GM13976 (cell line): ENCODE results near the gene IL17RE.
A peak's percentile ranks its signal among the peaks of the same experiment; 100 is the strongest.

ENCODE experiments used
- DNase-seq: peaks from one replicate; pipeline ENCODE4 v3.0.0; 2012; ENCODE audit warnings: low spot score
- CTCF ChIP-seq: IDR thresholded peaks from 2 replicates; pipeline ENCODE4 v1.5.1; 2012; ENCODE audit warnings: borderline replicate concordance, mild to moderate bottlenecking; ENCODE audit not compliant: insufficient read depth; ENCODE audit errors: extremely low read depth, missing control alignments, control extremely low read depth
- in situ Hi-C: fragments of 300-500 bp; cut with MboI; formaldehyde crosslinking; loops from one replicate; pipeline ENCODE4 v1.12.0; 2022; ENCODE audit warnings: low sequenced_read_pairs, mixed read lengths, inconsistent platforms; ENCODE audit not compliant: unreplicated experiment

IL17RE gene

GRCh38 chr3:9911863-9912262 is 9.2 kb downstream of the IL17RE start:
- in situ Hi-C loops, result no loop called here
- no peak for TF ChIP-seq CTCF
- DNase-seq, result no peak

- DNase-seq, result no peak
- in situ Hi-C loops, result no loop called here
- TF ChIP-seq CTCF, result no peak
Measured at GRCh38 chr3:9912294-9912935, 9.8 kb downstream of the IL17RE start.

GRCh38 chr3:9913601-9914000 is 11.0 kb downstream of the IL17RE start:
- in situ Hi-C loops, result no loop called here
- no peak for DNase-seq
- no peak for TF ChIP-seq CTCF

DNA sequence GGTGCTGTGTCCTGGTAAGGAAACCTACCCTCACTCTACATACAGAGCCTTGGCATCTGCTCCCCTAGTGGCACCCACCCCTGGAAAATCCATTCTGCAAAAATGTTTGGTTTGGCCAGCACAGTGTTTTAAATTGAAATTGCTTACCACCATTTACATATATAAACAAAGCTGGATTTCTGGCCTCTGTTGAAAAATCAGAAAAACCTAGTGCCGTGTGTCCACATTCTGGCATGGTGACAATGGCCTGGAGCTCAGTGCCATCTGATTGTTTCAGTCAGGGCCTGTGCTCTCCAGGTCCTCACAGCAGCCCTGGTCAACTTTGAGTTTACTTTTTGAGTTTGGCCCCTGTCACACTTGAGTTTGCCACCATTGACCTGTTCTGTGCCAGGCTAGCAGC is 11.4 kb downstream of the IL17RE start:
- in situ Hi-C loops, result no loop called here
- TF ChIP-seq CTCF, result no peak
- DNase-seq, result no peak

GRCh38 chr3:9914559-9915253 is 12.1 kb downstream of the IL17RE start:
- TF ChIP-seq CTCF, result no peak
- no peak for DNase-seq
- in situ Hi-C loops, result no loop called here

- in situ Hi-C loops, result no loop called here
- peak; percentile 40 for TF ChIP-seq CTCF
- DNase-seq, result peak; percentile 68
Measured at GRCh38 chr3:9915254-9916141, 12.8 kb downstream of the IL17RE start.
